OCI-M2 (cell line): ENCODE results near the gene HOXB13.
"Not testable (repeated sequence)": the region's sequence is repeated elsewhere in the genome, so short reads cannot be mapped to it uniquely, and the experiment has no call there.

Experiments used
- DNase-seq: peaks from one replicate; lab custom pipeline; 2025; ENCODE audit not compliant: unreplicated experiment; lab: John Stamatoyannopoulos, UW

Gene HOXB13

GRCh38 chr17:48726916-48727286, 1.6 kb downstream of the HOXB13 start:
- no peak for DNase-seq

GRCh38 chr17:48726114-48726915, 2.2 kb downstream of the HOXB13 start:
- DNase-seq = no peak

DNA sequence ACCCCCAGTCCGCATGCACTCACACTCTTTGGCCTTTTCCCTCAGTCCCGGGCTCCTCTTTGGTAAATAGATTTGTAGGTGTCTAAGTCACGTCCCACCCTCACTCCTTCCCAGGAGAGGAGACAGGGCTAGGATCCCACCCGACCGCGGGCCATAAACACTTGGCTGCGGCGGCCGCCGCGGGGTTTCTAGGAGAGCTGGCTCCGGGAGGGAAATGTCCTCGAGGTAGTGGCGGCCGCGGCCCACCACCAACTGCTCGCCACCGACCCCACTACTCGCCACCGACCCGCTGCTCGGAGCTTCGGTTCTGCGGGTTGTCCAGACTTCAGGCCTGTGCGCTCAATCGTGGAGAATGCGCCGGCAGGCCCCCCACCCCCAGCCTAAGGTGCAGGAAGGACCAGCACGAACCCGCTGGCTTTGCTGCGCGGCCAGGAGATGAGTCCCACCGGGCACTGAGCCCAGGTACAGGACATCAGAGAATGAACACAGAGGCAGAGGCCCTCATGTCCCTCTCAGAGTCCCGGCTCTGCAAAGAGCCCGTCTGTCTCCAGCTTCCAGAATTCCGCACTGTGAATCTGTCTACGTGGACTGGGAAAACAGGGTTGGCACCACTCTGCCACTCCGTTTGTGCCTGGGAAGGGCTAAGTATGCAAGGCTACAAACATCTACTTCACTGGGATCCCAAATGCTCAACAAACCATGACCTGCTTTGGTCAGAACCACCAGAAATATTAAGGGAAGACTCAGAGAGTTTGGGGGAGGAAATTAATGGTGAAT, 3.1 kb downstream of the HOXB13 start:
- DNase-seq = no peak

- DNase-seq = no peak
Observed at GRCh38 chr17:48725004-48725287, 3.6 kb downstream of the HOXB13 start.

DNA sequence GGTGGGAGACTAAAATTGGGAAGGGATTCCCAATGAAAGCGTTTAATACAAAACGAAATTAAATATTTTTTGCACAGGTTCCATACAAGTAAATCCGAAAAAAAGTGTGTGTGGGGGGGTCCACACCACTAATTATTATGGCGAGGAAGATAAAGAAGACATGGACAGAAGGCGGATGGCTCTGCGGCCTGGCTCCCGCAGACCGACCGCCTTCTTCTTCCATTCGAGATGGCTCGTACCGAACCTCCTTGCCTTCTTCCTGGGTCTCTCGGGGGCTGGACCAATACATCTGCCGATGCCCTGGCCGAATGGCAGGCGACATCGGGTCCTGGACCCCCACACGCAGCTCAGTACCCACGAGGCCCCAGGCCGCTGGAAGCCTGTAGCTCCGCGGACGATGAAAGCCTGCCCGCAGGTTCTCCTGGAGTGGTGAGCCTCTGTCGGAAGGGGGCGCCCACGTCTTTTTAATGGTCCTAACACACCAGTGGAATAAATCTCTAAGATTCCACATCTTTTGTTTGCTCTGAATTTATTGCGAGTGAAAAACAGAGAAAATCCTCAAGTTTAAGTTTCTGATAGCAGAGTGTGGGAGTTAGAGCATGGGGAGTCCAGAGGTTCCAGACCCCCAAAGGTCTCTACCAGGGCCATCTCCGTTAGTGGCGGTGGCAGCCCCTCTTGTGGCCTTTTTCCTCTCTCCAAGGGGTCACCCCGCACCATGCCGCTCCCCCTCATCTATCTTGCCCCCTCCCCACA, 4.1 kb downstream of the HOXB13 start:
- DNase-seq = peak; percentile 2

- no peak for DNase-seq
Observed at GRCh38 chr17:48723423-48724250, 4.9 kb downstream of the HOXB13 start.

DNA sequence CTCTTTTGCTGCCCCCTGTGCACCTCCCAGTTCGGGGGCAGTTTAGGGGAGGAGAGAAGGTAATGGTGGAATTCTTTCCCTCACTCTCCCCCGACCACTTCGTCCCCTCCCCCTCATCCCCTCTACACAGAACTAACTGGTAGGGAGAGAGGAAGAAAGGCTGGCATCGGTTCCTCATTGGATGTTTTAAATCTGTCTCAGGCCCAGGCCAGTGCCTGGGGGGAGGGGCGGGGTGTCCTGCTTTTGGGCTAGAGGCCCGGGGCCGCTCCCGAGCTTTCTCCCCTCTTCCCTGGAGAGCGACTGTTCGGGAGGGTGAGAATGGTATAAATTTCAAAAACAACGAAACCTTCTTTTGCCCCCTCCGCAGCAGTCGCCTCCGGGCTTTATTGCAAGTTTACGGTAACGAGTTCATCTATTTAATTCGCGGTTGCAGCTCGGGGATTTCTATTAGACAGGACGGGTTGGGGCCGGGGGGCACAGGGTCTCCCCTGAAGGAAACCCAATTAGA, 5.6 kb downstream of the HOXB13 start, which contains the start of gene PRAC2:
Gene PRAC2, plus strand, starts transcription at position 271 of the 508 bp plus-strand sequence. CDS start 1,226 bp downstream, outside the sequence.
- no peak for DNase-seq

DNA sequence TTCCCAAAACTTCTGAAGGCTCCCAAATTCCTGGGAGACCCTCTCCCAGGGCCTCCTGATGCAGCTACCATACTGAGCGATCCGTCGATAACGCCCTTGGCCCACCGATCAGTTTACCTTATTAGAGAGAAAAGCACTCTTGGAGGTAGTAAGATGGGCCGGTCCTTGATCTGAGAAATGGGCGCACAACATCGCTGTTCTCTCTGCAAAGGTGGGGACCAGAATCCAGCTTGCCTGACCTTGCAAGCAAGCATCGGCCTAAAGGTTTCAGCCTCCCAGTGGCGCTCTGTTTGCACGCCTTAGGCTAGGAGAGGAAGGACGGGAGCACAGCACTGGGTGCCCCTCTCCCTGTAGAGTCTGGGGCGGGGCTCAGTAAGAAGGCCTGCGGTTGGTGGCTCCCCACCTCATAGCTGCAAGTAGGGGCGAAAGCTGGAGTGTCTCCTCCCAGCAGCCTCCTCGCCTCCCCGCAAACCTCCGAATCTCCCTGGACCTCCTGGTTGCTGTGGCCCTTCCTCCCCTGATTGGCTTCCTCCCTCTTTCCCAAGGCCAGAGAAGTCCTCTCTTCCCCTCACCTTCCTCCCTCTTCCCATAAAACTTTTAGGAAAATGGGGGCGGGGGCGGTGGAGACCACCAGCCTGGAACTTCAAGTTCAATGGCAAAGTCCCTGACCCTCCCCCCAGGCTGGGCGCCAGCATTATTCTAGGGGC, 6.2 kb downstream of the HOXB13 start, which contains the start of gene PRAC1:
Gene PRAC1, minus strand, starts transcription at position 318 of the 707 bp plus-strand sequence. Its CDS starts 126 bp downstream, at position 192.
- DNase-seq = no peak

DNA sequence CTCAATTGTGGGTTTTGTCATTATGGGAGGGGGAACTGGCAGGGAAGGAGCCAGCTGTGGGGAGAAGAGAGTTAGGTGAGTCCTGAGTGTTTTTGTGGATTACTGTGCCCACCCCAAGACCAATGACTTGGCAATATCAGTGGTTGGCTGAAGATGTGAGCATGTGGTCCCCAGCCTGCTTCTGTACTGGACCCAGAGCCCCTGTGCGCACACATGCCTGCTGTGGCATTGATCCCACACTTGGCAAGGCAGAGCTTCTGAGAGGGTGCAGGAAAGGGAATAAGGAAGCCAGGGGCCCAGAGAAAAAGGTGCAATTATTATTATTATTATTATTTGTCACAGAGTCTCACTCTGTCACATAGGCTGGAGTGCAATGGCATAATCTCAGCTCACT, 7.5 kb downstream of the HOXB13 start:
- DNase-seq = no peak

- no peak for DNase-seq
Observed at GRCh38 chr17:48720266-48721008, 8.1 kb downstream of the HOXB13 start.

DNA sequence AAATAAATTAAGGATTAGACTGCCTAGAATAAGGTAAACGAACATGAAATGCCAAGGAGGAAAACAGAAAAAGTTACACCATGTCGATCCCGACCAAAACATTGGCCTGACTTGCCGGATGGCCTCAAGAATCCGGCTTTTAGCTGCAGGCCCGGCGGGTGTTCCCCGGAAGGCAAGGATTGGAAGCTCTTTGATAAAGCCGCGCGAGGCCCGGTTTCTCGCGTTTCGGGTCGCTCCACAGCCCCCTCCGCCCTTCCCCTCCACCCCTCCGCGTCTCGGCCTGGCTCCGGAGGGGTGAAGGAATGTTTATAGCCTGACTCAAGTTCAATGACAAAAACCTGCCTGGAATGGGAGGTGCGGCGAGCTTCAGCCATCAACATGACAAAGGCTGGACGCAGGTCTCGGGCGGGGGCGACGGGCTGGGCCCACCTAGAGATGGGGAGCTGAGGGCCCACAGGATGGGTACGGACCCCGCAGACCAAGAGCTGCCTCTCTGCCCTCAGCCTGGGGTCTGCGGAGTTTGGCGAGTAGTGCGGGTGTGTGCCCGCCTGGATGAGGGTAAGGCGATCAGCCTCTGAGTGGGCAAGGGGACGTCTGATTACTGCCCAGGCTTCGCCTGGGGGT, 8.8 kb downstream of the HOXB13 start:
- DNase-seq = no peak

DNA sequence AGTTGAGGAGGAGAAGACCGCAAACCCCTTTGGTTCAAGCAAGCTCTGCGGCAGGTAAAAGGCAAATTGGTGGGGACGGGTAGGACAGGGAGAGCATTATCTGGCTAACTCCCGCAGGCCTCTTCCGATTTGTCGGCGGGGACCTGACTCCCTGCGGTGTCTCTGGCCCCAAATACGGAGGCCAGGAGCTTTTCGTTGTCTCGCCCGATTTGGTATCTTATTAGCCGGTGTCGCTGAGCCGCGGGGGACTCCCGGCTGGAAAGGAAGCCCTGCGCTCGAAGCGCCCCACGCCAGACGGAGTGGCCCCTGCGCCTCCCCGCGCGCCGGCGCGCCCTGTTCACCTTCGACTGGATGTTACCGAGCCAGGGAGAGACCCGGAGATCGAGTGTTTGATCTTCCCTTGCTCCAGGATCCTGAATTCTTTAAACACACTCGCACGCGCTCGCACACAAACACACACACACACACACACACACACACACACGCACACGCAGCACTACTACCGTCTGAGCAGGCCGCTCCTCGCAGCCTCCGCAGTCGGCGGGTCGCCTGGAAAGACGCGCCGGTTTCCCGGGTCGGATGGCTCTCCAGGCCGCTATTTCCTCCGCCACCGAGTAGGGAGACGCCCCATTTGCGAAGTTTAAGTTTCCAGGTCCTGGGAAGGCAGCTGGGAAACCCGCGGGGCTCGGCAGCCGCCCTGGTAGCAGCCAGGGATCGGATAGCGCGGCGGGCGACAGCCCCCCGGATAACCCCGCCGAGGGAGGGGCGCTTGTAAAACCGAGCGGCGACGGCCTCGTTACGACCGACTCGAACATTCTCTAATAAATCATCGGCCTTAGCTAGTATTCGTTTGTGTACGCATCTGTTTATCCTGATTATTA, 9.5 kb downstream of the HOXB13 start:
- DNase-seq = no peak

DNA sequence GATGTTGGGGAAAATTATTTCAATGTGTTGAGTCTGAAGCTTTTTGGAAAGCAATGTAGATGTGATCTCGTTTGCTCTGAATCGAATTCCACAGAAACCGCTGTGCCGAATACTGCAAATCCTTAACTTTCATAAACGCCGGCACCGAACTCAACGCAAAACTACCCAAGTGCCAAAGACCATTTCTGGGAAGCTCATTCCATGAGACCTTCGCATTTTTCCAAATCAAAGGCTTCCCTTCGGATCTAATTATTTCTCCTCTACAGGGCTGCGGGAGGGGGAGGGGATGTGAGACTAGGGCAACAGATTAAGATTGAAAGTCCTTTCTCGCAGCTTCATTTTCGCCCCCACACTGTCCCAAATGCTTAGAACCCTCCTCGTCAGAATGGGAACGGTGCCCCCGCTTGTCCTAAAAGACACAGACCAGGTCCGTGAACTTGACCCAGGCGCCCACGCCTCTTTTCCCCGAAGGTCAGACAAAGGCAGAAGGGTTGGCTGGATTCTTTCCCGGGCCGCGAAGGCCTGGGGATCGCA, 10.3 kb downstream of the HOXB13 start:
- DNase-seq = no peak

- no peak for DNase-seq
Observed at GRCh38 chr17:48717367-48718226, 11.0 kb downstream of the HOXB13 start.

GRCh38 chr17:48716549-48716948, 12.0 kb downstream of the HOXB13 start:
- DNase-seq = not testable (repeated sequence)
